Suprapubic skin (tissue), 4 donors: Measurements from ENCODE around the gene PSENEN.

Source experiments
- EP300 ChIP-seq: sonication (generic); formaldehyde crosslinking; IDR thresholded peaks from one replicate; pipeline ENCODE4 v1.6.1; 2017; ENCODE audit warnings: antibody characterized with exemption
- POLR2AphosphoS5 ChIP-seq, 3 donors: sonication (generic); formaldehyde crosslinking; IDR thresholded peaks; one replicate each; pipeline ENCODE4 v1.6.1; 2017; ENCODE audit warnings: antibody characterized with exemption in 3 of 3
- TF ChIP-seq, protein P1 (sequence below), 2 donors: fragments of 200-600 bp in 1 of 2; fragments of 450-650 bp in 1 of 2; sonication (generic) in 1 of 2; IDR thresholded peaks; one replicate each; pipeline ENCODE4 v1.5.1; 2016 to 2019; ENCODE audit warnings: antibody characterized with exemption in 2 of 2, mild to moderate bottlenecking in 1 of 2, moderate library complexity in 1 of 2

DNA sequence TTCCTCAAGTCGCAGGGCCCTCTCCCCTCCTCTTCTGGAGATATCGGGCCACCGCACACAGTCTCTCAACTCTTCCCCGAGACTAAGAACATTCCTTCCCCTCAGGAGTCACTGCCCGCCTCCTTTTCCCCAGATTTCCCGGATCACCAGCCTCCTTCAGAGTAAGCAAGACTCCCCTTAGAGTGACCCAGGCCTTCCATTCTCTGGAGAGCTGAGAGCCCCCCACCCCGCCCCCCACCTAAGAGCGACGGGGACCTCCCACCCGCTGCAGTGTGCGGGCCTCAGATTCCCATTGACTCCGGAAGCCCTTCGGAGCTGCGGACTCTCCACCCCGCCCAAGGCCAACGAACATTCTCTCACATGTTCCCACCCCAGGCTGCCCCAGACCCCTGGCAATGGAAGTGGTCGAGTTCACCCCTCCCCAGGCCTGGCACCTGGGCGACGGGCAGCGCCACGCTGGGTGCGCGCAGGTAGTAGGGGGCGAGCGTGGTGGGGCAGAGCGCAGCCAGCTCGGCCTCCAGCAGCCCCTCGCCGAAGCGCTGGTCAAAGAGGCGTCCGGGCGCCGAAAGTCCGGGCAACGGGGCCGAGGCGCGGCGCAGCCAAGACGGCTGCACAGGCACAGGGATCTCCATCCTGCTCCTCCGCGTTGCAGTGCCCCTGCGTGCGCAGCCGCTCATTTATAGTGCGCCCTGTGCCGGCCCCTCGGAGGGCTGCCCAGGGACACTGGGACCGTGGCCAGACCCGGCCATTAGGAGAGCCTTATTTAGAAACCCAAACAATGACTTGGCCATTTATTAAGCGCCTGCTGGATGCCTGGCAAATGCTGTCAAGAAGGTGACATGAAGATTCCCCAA lies 11.2 kb downstream of the PSENEN start, which contains the start of gene HSPB6:
- TF ChIP-seq, protein P1, sequence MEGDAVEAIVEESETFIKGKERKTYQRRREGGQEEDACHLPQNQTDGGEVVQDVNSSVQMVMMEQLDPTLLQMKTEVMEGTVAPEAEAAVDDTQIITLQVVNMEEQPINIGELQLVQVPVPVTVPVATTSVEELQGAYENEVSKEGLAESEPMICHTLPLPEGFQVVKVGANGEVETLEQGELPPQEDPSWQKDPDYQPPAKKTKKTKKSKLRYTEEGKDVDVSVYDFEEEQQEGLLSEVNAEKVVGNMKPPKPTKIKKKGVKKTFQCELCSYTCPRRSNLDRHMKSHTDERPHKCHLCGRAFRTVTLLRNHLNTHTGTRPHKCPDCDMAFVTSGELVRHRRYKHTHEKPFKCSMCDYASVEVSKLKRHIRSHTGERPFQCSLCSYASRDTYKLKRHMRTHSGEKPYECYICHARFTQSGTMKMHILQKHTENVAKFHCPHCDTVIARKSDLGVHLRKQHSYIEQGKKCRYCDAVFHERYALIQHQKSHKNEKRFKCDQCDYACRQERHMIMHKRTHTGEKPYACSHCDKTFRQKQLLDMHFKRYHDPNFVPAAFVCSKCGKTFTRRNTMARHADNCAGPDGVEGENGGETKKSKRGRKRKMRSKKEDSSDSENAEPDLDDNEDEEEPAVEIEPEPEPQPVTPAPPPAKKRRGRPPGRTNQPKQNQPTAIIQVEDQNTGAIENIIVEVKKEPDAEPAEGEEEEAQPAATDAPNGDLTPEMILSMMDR (IDR thresholded peaks at IDR 0.05), result no peak
- TF ChIP-seq EP300 (no peak), POLR2AphosphoS5 (IDR thresholded peaks at IDR 0.05) (no peak)
